Stimulated activated CD4-positive, alpha-beta T cell treated with anti-CD3 and anti-CD28 coated beads, Interleukin-2, amount 100 ng/mL, for 24 hours (primary cell): Measurements from ENCODE around the gene SYT17.

ENCODE experiments used
- DNase-seq, 2 donors: peaks; one replicate each; pipeline ENCODE4 v3.0.0-alpha.2; 2020

SYT17 gene

GRCh38 chr16:19223235-19224170 is 55.5 kb downstream of the SYT17 start:
- DNase-seq: peak; percentile 34 to 76

- no peak for DNase-seq
Measured at GRCh38 chr16:19225651-19226050, 57.6 kb downstream of the SYT17 start.

GRCh38 chr16:19227643-19228042 is 59.6 kb downstream of the SYT17 start:
- no peak for DNase-seq

DNA sequence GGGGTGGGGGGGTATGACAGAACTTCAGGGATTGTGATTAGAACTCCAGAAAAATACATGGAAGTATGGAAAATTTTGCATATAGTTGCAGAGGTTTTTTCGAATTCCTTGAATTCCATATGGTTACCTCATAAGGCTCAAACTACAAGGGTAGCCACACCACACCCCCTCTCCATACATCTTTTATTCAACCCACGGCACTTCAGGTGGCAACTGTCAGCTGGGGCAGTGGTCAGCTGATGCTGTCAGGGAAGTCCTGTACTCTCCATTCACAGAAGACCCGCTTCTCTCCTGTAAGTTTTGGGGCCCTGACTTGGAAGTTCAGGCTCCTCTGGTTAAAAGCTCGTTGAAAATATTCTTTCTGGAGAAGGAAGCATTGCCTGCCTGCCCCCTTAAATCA is 60.0 kb downstream of the SYT17 start:
- no peak for DNase-seq

DNA sequence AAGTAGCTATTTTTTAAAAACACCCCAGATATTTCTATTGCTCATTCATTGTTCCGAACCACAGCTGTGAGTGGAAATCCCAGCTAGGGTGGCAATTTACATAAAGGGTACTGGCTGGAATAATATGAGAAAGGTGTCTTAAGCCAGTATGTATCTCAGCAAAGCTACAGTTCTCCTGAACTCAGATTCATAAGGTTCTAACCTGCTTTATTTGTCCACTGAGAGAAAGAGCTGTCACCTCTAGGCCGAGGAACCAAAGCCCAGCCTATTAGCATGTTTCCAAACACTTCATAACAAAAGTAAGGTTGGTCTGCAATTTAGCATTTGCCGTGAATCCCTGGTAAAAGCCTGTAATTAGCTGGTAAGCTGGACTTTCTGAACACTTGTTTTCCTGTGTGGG is 60.5 kb downstream of the SYT17 start:
- DNase-seq: no peak

GRCh38 chr16:19230575-19230974 is 62.5 kb downstream of the SYT17 start:
- no peak for DNase-seq

DNA sequence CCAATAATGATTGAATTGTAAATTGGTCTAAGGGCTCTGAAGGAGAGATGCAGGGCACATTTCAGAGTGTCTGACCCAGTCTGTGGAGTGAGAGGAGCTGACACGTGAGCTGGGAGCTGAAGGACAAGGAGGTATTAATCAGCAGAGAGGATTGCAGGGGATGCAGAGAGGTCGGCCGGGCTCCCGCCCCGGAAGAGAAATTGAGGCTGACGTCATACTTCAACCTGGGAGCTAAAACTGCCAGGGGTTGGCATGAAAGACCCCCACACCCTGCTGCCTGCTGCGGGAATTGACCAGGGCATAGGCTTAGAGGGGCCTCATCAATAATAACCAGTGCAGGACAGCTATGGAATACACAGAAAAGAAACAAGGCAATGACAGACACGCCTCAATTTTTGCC is 63.8 kb downstream of the SYT17 start:
- no peak for DNase-seq

- DNase-seq: no peak
Measured at GRCh38 chr16:19232988-19233387, 64.9 kb downstream of the SYT17 start.

DNA sequence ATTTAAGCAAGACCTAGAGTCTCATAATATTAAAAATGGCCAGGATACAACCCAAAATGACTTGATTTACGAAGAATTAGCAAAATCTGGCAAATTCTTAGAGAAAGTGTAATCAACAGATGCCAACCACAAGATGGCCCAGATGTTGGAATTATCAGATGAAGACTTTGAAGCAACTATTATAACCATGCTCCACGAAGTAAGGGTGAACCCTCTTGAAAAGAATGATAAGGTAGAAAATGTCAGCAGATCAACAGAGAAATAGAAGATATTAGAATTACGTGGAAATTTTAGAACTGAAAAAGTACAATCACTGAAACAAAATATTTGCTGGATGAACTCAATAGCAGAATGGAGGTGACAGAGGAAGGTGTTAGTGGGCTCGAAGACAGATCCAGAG is 67.4 kb downstream of the SYT17 start:
- no peak for DNase-seq

DNA sequence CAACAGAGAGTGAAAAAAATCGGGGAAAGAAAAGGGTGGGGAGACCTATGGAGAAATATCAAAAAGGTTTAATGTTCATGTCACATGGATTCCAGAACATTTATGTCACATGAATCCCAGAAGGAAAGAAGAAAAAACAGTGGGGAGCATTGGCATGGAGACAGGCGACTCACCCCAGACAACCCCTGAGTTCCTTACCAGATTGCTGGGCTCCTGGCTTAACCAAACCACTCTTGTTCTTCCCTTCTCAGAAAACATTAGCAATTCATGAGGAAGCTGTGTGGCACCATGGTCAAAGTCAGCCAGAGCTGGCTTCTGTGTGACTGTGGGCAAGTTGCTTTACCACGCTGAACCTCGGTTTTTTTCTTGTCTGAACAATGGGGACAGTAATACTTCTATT is 67.8 kb downstream of the SYT17 start:
- no peak for DNase-seq

- no peak for DNase-seq
Measured at GRCh38 chr16:19236561-19237209, 68.6 kb downstream of the SYT17 start.

DNA sequence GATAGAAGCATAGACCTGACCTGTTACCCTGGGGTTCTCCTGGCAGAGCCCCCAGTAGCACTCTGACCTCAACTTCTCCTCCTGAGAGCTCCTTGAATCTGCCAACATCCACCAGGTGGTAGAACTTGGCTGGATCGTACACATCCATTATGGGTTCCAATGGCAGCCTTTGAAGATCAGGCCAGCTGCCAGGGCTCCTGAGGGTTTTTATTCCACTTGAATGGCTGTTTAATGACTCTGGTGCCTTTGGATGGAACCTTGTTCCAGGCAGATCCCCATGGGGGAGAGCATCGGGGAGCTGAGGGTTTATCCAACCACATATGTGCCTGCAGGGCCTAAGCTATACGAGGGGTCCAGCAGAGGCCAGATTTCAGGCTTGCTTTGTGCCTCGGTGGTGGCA is 70.4 kb downstream of the SYT17 start:
- no peak for DNase-seq

DNA sequence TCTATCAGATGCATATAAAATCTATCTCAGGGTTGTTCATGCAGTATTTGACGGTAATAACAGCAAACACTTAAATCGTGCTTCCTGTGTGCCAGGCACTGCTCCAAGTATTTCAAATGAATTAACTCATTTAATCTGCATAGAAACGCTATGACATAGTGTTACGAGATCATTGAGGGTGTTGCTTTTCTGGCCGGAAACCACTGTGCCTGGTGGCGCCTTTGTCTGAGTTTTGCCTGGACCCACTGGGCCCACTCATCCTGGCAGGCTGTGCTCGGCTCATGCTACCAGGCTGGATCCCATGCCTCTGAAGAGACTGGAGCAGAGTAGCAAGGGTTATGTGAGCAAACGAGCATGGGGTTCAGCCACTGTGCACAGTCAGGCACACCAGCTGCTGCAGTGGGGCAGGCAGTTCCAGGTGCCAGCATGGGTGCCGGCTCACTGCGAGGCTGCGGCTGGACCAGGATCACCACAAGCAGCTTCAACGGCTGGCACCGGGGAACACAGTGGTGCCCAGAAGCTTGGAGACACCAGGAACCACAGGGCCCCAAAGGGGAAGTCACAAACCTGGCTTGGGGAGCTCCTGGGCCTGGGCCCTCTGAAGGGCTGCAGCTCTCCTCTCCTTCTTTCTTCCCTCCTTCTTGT is 71.6 kb downstream of the SYT17 start:
- DNase-seq: no peak

DNA sequence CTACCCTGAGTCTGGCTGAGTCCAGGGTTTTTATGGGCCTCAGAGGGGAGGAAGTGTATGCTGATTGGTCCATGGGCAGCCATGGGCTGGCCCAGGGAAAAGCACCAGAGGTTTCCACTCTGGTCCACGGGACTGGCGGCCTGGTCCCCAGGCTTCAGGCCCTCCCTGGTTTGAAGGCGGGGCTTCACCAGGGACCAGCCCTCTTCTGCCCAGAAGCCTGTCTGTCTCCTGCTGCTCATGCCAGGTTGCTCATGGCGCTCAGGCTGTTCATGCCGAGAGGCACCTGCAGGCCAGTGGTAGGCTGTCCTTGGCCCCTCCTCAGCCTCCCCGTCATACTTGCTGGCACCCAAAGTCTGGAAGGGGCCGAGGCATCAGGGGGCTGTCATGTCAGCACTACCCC is 72.5 kb downstream of the SYT17 start:
- no peak for DNase-seq

DNA sequence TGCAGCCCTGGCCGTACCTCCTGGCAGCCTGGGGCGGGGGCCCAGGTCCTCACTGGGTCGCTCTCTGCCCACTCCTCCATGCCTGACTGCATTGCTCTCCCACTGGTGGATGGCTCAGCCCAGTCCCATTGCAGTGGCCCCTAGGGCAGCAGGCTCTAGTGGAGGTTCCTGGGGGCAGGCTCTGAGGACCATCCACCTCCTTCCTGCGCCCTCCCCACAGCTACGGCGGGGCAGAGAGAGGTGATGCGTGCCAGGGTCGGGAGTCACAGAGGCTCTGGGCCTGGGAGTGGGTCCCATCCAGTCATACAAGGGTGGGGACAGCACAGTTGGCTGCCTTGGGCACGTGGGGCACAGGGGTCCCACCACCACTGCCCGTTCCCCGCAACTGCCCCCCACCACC is 73.5 kb downstream of the SYT17 start:
- no peak for DNase-seq

- no peak for DNase-seq
Measured at GRCh38 chr16:19242186-19242585, 74.1 kb downstream of the SYT17 start.

- no peak for DNase-seq
Measured at GRCh38 chr16:19242987-19243575, 75.0 kb downstream of the SYT17 start.

DNA sequence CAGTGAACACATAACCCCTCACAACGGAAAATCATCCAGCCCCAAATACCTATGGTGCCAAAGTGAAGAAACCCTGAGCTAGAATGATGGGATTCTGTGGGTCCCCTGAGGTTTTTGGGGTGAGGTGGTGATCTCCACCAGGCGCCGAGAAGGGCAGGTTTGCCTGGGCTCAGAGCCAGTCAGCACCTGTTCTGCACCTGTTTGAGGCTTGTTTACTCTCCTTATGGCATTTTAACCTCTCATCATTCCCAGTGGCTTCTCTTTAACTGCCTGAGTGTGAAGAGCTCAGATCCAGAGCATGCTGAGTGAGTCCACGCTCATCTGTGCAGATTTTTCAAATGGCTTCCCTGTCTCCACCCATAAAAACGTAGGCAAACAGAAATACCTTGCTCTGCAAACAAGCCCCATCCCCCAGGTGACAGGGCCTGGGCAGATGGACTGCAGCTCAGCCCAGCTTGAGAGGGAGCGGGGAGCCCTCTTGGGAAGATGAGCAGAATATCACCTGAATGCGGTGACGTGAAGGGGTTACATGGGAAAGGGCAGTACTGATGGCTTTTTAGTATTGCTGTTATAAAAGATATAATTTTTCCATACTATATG is 77.4 kb downstream of the SYT17 start:
- DNase-seq: no peak

- DNase-seq: no peak
Measured at GRCh38 chr16:19252904-19253303, 84.9 kb downstream of the SYT17 start.

DNA sequence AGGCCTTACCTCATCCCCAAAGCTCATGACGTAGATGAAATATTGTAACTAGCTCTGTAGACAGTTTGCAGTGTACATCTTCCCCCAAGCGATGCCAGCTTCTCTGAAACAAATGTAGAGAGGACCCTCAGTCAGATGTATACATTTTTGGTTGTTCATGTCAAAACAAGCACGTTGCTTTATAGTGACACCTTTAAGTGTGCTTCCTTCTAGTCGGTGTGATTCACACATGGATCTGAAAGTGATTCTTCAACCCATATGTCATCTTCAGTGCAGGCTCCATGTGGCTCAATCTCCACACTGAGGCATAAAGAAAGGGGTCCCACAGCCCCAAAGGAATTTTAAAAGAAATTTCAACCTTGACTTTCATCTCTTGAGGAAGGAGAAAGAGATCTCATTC is 86.6 kb downstream of the SYT17 start:
- DNase-seq: no peak

GRCh38 chr16:19264123-19264673 is 96.2 kb downstream of the SYT17 start:
- DNase-seq: no peak

GRCh38 chr16:19265380-19265930 is 97.4 kb downstream of the SYT17 start:
- DNase-seq: no peak
